HG03442 (cell line): ENCODE measurements around the gene SHH.
"Not testable (repeated sequence)": the region's sequence is repeated elsewhere in the genome, so short reads cannot be mapped to it uniquely, and the experiment has no call there.

Source experiments
- ATAC-seq: cut with Tn5 transposase; IDR thresholded peaks from one replicate; pipeline ENCODE4 v1.9.1; 2021; ENCODE audit warnings: mild to moderate bottlenecking, moderate library complexity; ENCODE audit not compliant: unreplicated experiment

SHH gene

GRCh38 chr7:155820788-155821187 is 8.5 kb upstream of the SHH start:
- ATAC-seq, result no peak

- ATAC-seq, result no peak
Measured at GRCh38 chr7:155820246-155820645, 8.0 kb upstream of the SHH start.

GRCh38 chr7:155819186-155819585 is 6.9 kb upstream of the SHH start:
- no peak for ATAC-seq

- no peak for ATAC-seq
Measured at GRCh38 chr7:155818820-155819168, 6.5 kb upstream of the SHH start.

GRCh38 chr7:155818154-155818819 is 6.0 kb upstream of the SHH start:
- no peak for ATAC-seq

- not testable (repeated sequence) for ATAC-seq
Measured at GRCh38 chr7:155817515-155817914, 5.3 kb upstream of the SHH start.

GRCh38 chr7:155816996-155817395 is 4.7 kb upstream of the SHH start:
- ATAC-seq, result no peak

- ATAC-seq, result no peak
Measured at GRCh38 chr7:155816192-155816508, 3.9 kb upstream of the SHH start.

GRCh38 chr7:155815332-155816191 is 3.3 kb upstream of the SHH start:
- peak; percentile 95 for ATAC-seq

GRCh38 chr7:155814316-155815276 is 2.3 kb upstream of the SHH start:
- ATAC-seq, result no peak

- ATAC-seq, result no peak
Measured at GRCh38 chr7:155813546-155814315, 1.5 kb upstream of the SHH start.

GRCh38 chr7:155813125-155813524 is 862 bp upstream of the SHH start:
- ATAC-seq, result no peak

- no peak for ATAC-seq
Measured at GRCh38 chr7:155811560-155811894, 736 bp downstream of the SHH start.

- ATAC-seq, result no peak
Measured at GRCh38 chr7:155810770-155811559, 1.3 kb downstream of the SHH start.

GRCh38 chr7:155809947-155810769 is 2.1 kb downstream of the SHH start:
- ATAC-seq, result no peak

GRCh38 chr7:155809332-155809946 is 2.8 kb downstream of the SHH start:
- ATAC-seq, result no peak

- no peak for ATAC-seq
Measured at GRCh38 chr7:155808549-155809331, 3.5 kb downstream of the SHH start.
